Astrocyte (in vitro differentiated cells and primary cell): ENCODE results near the gene CKLF.

Experiments used
- EZH2 ChIP-seq: IDR thresholded peaks from 2 replicates; pipeline ENCODE4 v1.6.1; 2012; ENCODE audit warnings: mild to moderate bottlenecking, low read length, inconsistent platforms; ENCODE audit not compliant: insufficient read depth
- TF ChIP-seq, protein P1 (sequence below): IDR thresholded peaks from 2 replicates; pipeline ENCODE4 v1.5.1; 2011; ENCODE audit warnings: low read depth, mild to moderate bottlenecking, inconsistent platforms, low read length, moderate library complexity; ENCODE audit not compliant: insufficient read depth

DNA sequence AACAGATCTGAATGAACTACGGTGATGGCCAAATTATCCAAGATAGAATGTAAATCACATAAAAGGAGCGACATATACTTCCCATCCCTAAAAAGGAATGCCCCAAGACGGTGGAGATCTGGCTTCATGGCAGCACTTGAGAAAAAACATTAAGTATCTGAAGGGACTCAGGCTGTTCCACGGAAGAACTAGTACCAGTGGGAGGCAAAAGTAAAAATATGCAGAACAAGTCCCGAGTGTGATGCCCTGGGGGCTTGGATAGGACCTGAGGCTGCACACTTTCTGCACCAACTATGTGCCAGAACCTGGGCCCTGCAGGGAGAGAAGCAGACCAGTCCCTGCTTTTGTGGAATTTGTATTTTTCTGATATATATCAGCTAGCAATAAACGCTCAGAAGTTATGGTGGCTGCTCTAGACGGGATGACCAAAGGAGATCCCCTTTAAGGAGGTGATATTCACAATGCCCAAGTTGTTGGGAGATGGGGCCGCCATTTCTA, 539 bp upstream of the CKLF start:
- TF ChIP-seq, protein P1, sequence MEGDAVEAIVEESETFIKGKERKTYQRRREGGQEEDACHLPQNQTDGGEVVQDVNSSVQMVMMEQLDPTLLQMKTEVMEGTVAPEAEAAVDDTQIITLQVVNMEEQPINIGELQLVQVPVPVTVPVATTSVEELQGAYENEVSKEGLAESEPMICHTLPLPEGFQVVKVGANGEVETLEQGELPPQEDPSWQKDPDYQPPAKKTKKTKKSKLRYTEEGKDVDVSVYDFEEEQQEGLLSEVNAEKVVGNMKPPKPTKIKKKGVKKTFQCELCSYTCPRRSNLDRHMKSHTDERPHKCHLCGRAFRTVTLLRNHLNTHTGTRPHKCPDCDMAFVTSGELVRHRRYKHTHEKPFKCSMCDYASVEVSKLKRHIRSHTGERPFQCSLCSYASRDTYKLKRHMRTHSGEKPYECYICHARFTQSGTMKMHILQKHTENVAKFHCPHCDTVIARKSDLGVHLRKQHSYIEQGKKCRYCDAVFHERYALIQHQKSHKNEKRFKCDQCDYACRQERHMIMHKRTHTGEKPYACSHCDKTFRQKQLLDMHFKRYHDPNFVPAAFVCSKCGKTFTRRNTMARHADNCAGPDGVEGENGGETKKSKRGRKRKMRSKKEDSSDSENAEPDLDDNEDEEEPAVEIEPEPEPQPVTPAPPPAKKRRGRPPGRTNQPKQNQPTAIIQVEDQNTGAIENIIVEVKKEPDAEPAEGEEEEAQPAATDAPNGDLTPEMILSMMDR, result no peak
- TF ChIP-seq EZH2, result no peak
